ENCODE results near the gene SHROOM3. TPM values are rescaled to one million over a fixed set of nuclear protein-coding genes. Genes with fewer than 3 reads are reported as not detected.

The SHROOM3 gene
- total and polyA plus RNA-seq, 2 of the 13 experiments (the other 11 are each of a cell fraction or from before 2014, with no cell fraction given), result 0.01 TPM; not detected in 1

GRCh38 chr4:76767983-76768382, 333.0 kb downstream of the SHROOM3 start:
- 0% methylated on average over 2 of the region's 2 CpGs for WGBS (ENCODE audit: low lambda C conversion rate)
- no peaks in the 10 kb centered on the region for H4K20me1 ChIP-seq (ENCODE audit: insufficient read depth, low read length)
- H3K79me2 ChIP-seq (ENCODE audit: insufficient read depth, low read length), result no peaks in the 10 kb centered on the region
- H3K4me1 ChIP-seq (ENCODE audit: insufficient read depth, low read length), result no peaks in the 10 kb centered on the region
- H3K36me3 ChIP-seq (replicated peaks in 1 of 2; ENCODE audit: control insufficient read depth in 1 of 2, insufficient read depth in 2 of 2, low read length in 2 of 2), result no peaks in the 10 kb centered on the region
- in situ Hi-C loops (cut with HindIII; ENCODE audit: extremely low pct_ligation_motif_present, low pct_unique_long_range_greater_than_20kb) (no loop called here), intact Hi-C loops (cut with micrococcal nuclease; ENCODE audit: unreplicated experiment) (no loop called here)
- no peak overlapping the region for H3K4me3 ChIP-seq (replicated peaks in 1 of 3; ENCODE audit: insufficient read depth in 1 of 3, low read depth in 2 of 3, low read length in 3 of 3)
- ATAC-seq, result peak; percentile 40; the same call in 1 of the 3 replicates
- peak; percentile 32 for DNase-seq (ENCODE audit: low spot score)
- H2AFZ ChIP-seq (ENCODE audit: low read length), result no peak overlapping the region
- no peak overlapping the region for H3K4me2 ChIP-seq (ENCODE audit: low read depth, low read length)
- TF ChIP-seq RARA (CRISPR knock-in tag; IDR thresholded peaks at IDR 0.05) (peak; percentile 15; the same call in 1 of the 2 replicates), FOXK1 (CRISPR knock-in tag; IDR thresholded peaks at IDR 0.05; ENCODE audit: borderline replicate concordance, low read depth) (no peak), TEAD3 (CRISPR knock-in tag; optimal IDR thresholded peaks at IDR 0.05; ENCODE audit: borderline replicate concordance) (peak; percentile 59)
- no peak overlapping the region for H3K9ac ChIP-seq (ENCODE audit: insufficient read depth, low read depth, low read length)
- FAIRE-seq, result no peak
- CTCF ChIA-PET (ENCODE audit: low intra/inter-chr PET ratio, low total read pairs), result no interaction called here
- no peak overlapping the region for H3K27ac ChIP-seq (ENCODE audit: extremely low read length, insufficient read depth, low read length)
- POLR2A ChIA-PET, result no interaction called here
- no peaks in the 10 kb centered on the region for H3K27me3 ChIP-seq (ENCODE audit: control insufficient read depth in 1 of 2, insufficient read depth in 2 of 2, low read length in 2 of 2)
- no peaks in the 10 kb centered on the region for H3K9me3 ChIP-seq (ENCODE audit: low read length)
- BruUV-seq (replicated peaks), result no TSS peak

DNA sequence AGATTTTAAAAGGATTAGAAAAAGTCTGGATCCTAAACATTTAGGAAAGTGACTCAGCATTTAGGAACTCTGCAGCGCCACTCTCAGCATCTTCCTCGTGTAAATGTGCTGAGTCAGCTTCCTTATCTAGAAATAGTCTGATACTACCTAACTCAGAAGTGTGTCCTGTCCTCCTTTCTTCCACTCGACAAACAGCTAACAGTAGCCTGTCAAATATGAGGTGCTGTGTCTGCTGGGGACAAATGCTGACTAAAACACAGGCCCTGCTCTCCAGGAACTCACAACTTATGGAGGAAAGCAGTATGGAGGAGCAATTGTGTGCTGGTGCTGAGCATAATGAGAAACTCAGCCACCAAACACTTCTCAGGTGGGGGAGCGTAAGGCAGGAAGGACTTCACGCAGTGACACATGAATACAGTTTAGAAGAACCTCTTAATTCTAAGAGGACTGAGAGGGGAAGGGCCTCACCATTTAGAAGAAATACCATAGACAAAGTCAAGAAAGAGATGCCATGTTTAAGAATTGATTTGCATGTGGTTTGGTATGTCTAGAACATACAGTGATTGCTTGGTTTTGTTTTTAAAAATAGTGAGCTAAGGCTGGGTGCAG, 337.6 kb downstream of the SHROOM3 start:
- no peak overlapping the region for H3K9ac ChIP-seq (ENCODE audit: insufficient read depth, low read depth, low read length)
- intact Hi-C loops (cut with micrococcal nuclease; ENCODE audit: unreplicated experiment) (no loop called here), in situ Hi-C loops (cut with HindIII; ENCODE audit: extremely low pct_ligation_motif_present, low pct_unique_long_range_greater_than_20kb) (no loop called here)
- WGBS (ENCODE audit: low lambda C conversion rate), result 55% methylated on average over 5 of the region's 5 CpGs
- no peaks in the 10 kb centered on the region for H3K9me3 ChIP-seq (ENCODE audit: low read length)
- DNase-seq (ENCODE audit: low spot score) (no peak), FAIRE-seq (no peak), ATAC-seq (no peak)
- H3K79me2 ChIP-seq (ENCODE audit: insufficient read depth, low read length), result no peaks in the 10 kb centered on the region
- no peaks in the 10 kb centered on the region for H3K4me1 ChIP-seq (ENCODE audit: insufficient read depth, low read length)
- H2AFZ ChIP-seq (ENCODE audit: low read length), result no peak overlapping the region
- TF ChIP-seq RFX5 (IDR thresholded peaks at IDR 0.05; ENCODE audit: low read depth, low read length), result peak; percentile 10; the same call in 1 of the 2 replicates
- TF ChIP-seq, protein P1, sequence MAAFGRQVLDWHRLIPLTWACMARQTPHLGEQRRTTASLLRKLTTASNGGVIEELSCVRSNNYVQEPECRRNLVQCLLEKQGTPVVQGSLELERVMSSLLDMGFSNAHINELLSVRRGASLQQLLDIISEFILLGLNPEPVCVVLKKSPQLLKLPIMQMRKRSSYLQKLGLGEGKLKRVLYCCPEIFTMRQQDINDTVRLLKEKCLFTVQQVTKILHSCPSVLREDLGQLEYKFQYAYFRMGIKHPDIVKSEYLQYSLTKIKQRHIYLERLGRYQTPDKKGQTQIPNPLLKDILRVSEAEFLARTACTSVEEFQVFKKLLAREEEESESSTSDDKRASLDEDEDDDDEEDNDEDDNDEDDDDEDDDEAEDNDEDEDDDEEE (CRISPR knock-in tag; IDR thresholded peaks at IDR 0.05), result no peak
- peak; percentile 100 for TF ChIP-seq MAFF (IDR thresholded peaks at IDR 0.05; ENCODE audit: low read depth, low read length)
- no peak for TF ChIP-seq ZNF556 (CRISPR knock-in tag; IDR thresholded peaks at IDR 0.05; ENCODE audit: borderline replicate concordance)
- TF ChIP-seq NFE2L2 (IDR thresholded peaks at IDR 0.05; ENCODE audit: low read length), result peak; percentile 64
- TF ChIP-seq ZNF652 (CRISPR knock-in tag; IDR thresholded peaks at IDR 0.05; ENCODE audit: borderline replicate concordance, low read depth), result no peak
- TF ChIP-seq MAFK (conservative IDR thresholded peaks at IDR 0.05 in 1 of 2, IDR thresholded peaks at IDR 0.05 in 1 of 2; ENCODE audit: low read length in 2 of 2), result peak; percentile 99 to 100
- H3K27me3 ChIP-seq (ENCODE audit: control insufficient read depth in 1 of 2, insufficient read depth in 2 of 2, low read length in 2 of 2), result no peaks in the 10 kb centered on the region
- no peak overlapping the region for H3K27ac ChIP-seq (ENCODE audit: extremely low read length, insufficient read depth, low read length)
- no peaks in the 10 kb centered on the region for H4K20me1 ChIP-seq (ENCODE audit: insufficient read depth, low read length)
- H3K36me3 ChIP-seq (replicated peaks in 1 of 2; ENCODE audit: control insufficient read depth in 1 of 2, insufficient read depth in 2 of 2, low read length in 2 of 2), result no peaks in the 10 kb centered on the region
- no peak overlapping the region for H3K4me3 ChIP-seq (replicated peaks in 1 of 3; ENCODE audit: insufficient read depth in 1 of 3, low read depth in 2 of 3, low read length in 3 of 3)
- no peak overlapping the region for H3K4me2 ChIP-seq (ENCODE audit: low read depth, low read length)
- CTCF ChIA-PET (ENCODE audit: low intra/inter-chr PET ratio, low total read pairs), result no interaction called here
- POLR2A ChIA-PET, result no interaction called here
- no TSS peak for BruUV-seq (replicated peaks)

Measured in HepG2 (cell line).